GM18507 (cell line): ENCODE measurements around the gene IRX2.

Experiments used
- DNase-seq: peaks from one replicate; pipeline ENCODE4 v3.0.0; 2011; ENCODE audit warnings: low read depth; ENCODE audit not compliant: insufficient read length; ENCODE audit errors: extremely low spot score
- FAIRE-seq: peaks from 2 replicates; lab custom pipeline; 2011; peaks lifted over from hg19 to GRCh38; lab: Jason Lieb, UNC

The IRX2 gene

GRCh38 chr5:2757563-2758351 lies 6.3 kb upstream of the IRX2 start:
- DNase-seq (no peak), FAIRE-seq (no peak)

- no peak for FAIRE-seq
- no peak for DNase-seq
These were observed 5.0 kb upstream of the IRX2 start for GRCh38 chr5:2756211-2757152.

DNA sequence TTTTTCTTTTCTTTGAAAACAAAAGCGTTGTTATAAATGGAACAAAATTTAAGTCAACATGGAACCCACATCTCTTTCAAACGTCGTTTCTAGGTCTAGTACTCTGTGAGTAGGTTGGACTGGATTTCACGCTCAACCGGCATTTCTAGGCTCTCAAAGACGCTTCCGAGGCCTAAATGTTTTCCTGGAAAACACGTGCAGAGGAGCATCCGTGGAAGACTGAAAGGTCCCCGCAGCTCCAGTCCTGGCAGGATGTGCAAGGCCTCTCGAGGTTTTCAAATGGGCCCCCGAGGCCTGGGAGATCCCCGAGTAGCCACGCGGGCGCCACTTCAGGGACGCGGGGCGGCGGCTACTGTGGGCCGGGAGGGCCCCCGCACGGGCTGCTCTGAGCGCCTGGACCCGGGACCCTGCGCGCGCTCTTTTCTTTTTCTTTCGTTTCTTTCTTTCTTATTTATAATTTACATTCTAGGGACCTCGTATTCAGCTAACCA lies 4.2 kb upstream of the IRX2 start:
- DNase-seq = no peak
- FAIRE-seq = no peak

DNA sequence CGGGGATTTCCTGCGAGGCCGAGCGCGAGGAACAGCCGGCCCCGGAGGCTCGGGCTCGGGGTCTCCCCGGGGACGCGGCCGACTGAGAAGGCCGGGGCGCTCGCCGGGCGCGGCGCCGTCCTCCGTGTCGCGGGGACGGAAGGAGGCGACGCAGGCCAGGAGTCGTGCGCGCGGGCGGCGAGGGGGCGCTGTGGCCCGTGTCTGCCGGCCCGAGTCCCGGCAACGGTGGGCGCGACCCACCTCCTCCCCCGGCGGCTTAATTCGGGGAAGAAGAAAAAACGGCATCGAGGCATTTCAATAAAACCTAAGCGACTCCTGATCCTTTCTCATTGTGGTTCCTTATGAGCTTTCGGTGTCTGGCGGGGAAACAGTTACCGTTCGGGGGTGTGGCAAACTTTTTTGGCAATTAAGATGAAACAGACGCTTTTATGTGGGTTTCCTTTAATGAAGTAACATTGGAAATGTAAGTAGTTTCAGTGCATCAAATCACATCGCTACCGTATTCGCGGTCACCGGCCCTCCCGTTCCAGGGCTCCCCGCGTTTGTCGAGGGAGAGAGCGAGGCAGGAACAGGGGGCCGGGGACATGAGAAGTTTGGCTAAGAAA lies 3.7 kb upstream of the IRX2 start:
- FAIRE-seq (no peak), DNase-seq (no peak)

DNA sequence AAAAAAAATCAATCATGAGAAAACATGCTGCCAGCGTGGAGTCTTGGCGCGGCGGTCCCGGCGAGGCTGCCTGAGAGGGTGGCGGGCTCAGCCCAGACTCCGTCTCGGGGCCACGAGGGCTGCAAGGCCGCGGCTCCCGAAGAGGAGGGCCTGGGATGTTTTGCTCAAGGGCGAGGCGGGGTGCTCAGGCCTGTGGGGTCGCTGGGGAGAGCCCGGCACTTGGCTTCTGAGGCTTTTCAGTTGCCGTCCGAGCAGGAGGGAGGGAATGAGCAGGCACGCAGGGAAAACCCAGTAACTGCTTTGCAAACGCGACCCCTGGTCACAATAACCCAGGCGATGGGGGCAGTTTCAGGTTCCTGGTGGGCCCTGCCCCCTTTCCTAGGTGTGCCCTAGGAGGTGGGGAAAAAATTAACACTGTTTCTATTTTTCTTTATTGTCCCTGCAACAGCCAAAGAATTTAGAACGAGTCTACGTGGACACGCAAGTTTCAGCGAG lies 3.2 kb upstream of the IRX2 start:
- DNase-seq (no peak), FAIRE-seq (no peak)

DNA sequence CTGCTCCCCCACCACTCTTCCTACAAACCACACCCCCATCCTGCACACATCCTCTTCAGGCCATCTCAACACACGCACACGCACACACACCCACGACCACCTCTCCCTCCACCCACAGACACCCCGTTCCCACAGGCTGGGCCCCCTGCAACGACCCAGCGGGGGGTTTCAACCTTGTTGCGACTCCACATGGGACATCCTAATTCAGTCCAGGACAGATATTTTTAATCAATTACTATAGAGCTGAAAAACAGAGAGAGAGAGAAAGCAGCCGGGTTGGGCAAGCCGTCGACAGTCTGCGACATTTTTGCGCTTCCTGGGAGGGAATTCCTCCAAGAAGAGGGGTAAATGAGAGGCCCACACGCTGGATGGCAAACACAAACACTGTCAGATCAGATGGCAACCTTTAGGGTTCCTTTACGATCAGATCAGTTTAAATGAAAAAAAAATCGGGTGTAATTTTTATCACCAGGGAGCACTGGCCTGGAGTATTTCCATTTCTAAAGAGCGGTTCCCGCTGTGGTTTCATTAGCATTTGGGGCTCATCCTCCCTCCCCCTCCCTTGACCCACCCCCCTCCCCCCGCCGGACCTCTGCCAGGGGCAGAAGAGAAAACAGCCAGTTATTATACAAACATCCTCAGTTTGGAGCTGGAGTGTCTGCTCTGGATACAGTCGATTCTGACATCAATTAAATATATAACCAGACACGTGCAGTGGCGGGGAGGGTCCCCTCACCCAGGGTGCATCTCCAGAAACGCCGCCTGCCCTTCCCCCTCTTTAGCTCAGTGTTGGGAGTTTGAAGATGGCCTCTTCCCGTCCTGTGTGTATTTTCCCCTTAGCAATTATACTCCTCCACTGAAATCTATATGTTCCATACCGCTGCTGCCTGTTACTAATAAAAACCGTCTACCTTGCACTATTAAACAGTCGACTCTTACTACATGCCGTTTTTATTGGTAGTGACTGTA lies 2.3 kb upstream of the IRX2 start:
- FAIRE-seq (no peak), DNase-seq (no peak)

DNA sequence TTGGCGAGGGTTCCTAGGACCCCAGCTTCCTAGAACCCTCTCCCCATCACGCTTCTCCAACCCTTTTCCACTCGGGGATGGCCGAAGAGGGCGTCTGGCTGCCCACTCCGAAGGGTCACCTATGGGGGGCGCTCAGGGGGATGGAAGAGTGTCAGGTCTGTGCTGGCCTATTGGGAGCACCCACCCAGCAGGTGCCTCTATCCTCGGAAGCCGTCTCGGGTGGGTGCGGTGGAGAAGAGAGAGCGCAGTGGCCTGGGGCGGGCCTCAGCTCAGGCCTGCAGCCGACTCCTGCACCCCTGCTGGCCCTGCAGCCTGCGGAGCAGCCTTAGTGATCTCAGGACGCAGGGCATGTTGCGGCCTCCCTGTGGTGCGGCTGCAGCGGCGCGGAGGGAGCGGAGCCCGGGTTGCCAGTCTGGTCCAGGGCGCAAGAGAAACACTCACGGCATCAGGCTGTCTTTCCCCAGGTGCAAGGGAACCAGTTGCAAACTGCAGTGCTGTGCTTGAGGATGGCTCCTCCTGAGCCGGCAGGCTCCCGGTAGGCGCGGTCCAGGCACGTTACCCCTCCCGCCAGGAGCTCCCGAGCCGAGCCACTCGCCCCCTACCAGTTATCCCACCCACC lies 1.5 kb upstream of the IRX2 start:
- no peak for DNase-seq
- FAIRE-seq = no peak

DNA sequence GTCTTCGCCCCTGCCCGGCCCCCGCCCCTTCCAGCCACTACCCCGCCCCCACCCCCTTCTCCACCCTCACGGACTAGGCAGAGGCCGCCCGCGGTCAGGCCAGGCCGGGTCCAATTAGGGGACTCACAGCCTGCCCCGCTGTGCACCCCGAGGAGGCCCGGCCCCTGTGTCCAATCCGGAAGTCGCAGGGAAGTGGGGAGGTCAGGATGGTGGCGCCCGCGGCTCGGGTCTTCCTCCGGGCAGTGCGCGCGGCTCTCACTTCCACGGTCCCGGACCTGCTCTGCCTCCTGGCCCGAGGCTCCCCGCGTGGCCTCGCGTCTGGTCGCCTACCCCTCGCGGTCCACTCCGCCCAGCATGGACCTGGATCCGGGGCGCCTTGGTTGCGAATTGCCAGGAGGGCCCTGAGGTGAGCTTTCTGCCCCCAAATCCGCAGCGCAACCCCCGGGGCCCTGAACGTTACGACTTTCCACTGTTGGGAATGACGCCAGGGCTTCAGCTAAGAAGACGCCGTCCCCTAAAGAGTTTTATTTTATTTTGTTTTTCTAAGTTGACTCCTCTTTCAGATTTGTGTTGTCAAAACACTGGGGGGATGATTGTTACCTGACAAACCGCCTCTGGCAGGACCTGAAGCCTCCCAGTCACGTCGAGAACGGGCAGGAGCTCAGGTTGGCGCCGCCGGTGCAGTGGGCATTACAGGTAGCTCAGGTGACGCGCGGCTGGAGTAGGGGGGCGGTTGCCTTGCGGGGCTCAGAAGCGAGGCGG lies 763 bp upstream of the IRX2 start:
- no peak for FAIRE-seq
- no peak for DNase-seq

- DNase-seq (no peak), FAIRE-seq (no peak)
These were observed 566 bp downstream of the IRX2 start for GRCh38 chr5:2750758-2751464.

- FAIRE-seq (no peak), DNase-seq (no peak)
These were observed 1.3 kb downstream of the IRX2 start for GRCh38 chr5:2750026-2750757.

GRCh38 chr5:2749514-2750025 lies 1.9 kb downstream of the IRX2 start:
- DNase-seq (no peak), FAIRE-seq (no peak)

DNA sequence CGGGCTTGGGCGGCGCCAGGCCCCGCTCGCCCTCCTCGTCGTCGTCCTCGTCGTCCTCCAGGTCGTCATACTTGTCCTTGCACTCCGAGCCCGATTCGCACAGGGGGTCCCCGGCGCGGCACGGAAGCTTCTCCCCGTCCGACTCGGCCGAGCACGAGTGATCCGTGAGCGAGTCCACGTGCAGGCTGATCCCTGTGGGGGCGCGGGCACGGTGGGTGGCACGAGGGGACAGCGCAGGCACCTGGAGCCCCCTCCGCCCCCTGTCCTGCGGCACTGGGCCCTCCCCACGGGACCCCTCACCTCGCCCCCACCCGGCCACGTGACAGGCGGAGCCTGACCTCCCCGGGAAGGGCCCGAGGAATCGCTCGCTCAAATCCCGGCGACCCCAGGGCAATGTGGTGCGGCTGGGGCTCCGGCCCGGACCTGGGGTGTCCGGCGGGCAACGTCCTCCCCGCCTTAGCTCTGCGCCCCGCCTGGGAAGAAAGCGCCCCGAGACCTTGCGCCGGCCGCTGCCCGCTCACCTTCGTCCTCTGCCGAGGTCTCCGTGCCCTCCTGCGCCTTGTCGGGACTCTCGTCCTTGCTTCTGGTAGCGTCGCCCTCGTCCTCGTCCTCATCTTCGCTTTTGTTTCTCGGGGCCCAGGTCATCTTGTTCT lies 2.5 kb downstream of the IRX2 start:
- no peak for FAIRE-seq
- DNase-seq = no peak

- FAIRE-seq = no peak
These were observed 3.2 kb downstream of the IRX2 start for GRCh38 chr5:2748179-2748860.

DNA sequence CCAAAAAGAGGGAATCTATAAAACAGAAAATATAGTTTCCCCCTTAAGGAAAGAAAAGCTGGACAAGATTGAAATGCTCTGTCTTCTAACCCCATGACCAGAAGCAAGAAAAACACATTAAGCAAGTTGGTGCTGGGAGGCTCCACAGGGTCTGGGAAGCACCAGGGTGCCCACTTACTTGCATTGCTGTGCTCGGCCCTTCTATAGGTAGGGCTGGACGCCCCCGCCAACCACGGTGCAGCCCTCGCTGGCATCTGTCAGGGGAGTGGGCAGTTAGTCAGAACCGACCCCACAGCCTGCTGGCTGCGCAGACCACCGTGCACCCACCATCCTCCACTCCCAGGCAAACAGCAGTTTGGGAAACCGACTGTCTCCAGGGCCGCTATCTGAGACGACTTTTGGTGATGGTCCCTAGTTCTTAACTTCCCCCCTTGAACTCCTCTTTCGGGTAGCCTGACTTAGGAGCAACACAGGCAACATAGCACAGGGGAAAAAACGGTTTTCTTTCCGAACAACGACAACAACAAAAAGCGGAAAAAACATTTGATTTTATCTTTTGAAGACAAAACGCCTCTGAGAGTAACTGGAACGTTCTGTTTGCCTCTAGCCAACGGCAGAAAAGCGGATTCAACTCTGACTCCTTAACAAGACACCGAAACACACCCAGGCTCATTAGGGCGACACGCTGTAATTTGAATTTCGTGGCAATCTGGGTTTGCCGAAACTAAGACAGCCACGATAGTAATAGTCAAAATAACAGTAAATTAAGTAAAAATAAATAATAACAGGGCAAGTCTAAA lies 3.9 kb downstream of the IRX2 start:
- FAIRE-seq = no peak
- no peak for DNase-seq

More at GRCh38 chr5:2748179-2748860, 3.2 kb downstream of the IRX2 start:
- DNase-seq = no peak
